A549 (cell line): ENCODE measurements around the gene RERE. TPM values are rescaled to one million over a fixed set of nuclear protein-coding genes. Genes with fewer than 3 reads are reported as not detected.

Experiments
- ATAC-seq, 2 experiments: fragments of 200-7000 bp in 1 of 2; fragments of >200 bp in 1 of 2; cut with Nextera tagmentation in 1 of 2; cut with Tn5 transposase in 1 of 2; 3 replicates each; pipeline versions ENCODE4 v1.8.0 to v1.9.1; 2018 to 2020; ENCODE audit warnings: mild to moderate bottlenecking in 1 of 2, moderate library complexity in 1 of 2
- CTCF ChIA-PET: fragments of 300-600 bp; sonication (Branson Sonifier 250); formaldehyde crosslinking; extraction: SDS; loops from one replicate; lab custom pipeline; 2021; ENCODE audit warnings: antibody characterized with exemption, inconsistent platforms; lab: Yijun Ruan, JAX
- POLR2A ChIA-PET: fragments of 350-600 bp; formaldehyde crosslinking; extraction: SDS; loops from one replicate; lab custom pipeline; 2021; ENCODE audit warnings: antibody characterized with exemption, inconsistent platforms; lab: Yijun Ruan, JAX
- DNase-seq, 2 experiments: peaks; one replicate each; pipeline versions ENCODE4 v3.0.0 to v3.0.0-alpha.2; 2011 to 2016; ENCODE audit warnings: low read depth in 1 of 2, low spot score in 1 of 2
- FAIRE-seq: peaks from 2 replicates; lab custom pipeline; 2011; peaks lifted over from hg19 to GRCh38; lab: Jason Lieb, UNC
- H3K27ac ChIP-seq, 2 experiments: fragments of >200 bp; sonication (Bioruptor Twin); formaldehyde crosslinking; 3 replicates each; pipeline ENCODE4 v1.5.1; 2016 to 2017
- H3K4me1 ChIP-seq: fragments of >200 bp; sonication (Bioruptor Twin); formaldehyde crosslinking; 3 replicates; pipeline ENCODE4 v1.6.1; 2016
- H3K4me2 ChIP-seq: fragments of >200 bp; sonication (Bioruptor Twin); formaldehyde crosslinking; 3 replicates; pipeline ENCODE4 v1.6.1; 2016
- H3K4me3 ChIP-seq: fragments of >200 bp; sonication (Bioruptor Twin); formaldehyde crosslinking; 3 replicates; pipeline ENCODE4 v1.5.1; 2016
- H3K9me3 ChIP-seq: fragments of >200 bp; sonication (Bioruptor Twin); formaldehyde crosslinking; 3 replicates; pipeline ENCODE4 v1.6.1; 2016
- BHLHE40 ChIP-seq: IDR thresholded peaks from 2 replicates; pipeline ENCODE4 v1.6.1; 2012; ENCODE audit warnings: low read depth, low read length, inconsistent platforms
- CBX8 ChIP-seq: fragments of 200-600 bp; sonication (generic); IDR thresholded peaks from 2 replicates; pipeline ENCODE4 v1.6.1; 2016
- CHD2 ChIP-seq: fragments of 150-350 bp; IDR thresholded peaks from 2 replicates; pipeline ENCODE4 v1.6.1; 2014; ENCODE audit warnings: low read length; ENCODE audit not compliant: partially characterized antibody
- EHMT2 ChIP-seq: fragments of 200-600 bp; sonication (generic); IDR thresholded peaks from 2 replicates; pipeline ENCODE4 v1.6.1; 2016; ENCODE audit warnings: antibody characterized with exemption, low read depth, mild to moderate bottlenecking, moderate library complexity
- ELK1 ChIP-seq: fragments of 150-350 bp; IDR thresholded peaks from 2 replicates; pipeline ENCODE4 v1.6.1; 2014; ENCODE audit warnings: low read depth, mild to moderate bottlenecking, low read length
- ESRRA ChIP-seq: fragments of 150-350 bp; IDR thresholded peaks from 2 replicates; pipeline ENCODE4 v1.6.1; 2014; ENCODE audit warnings: mild to moderate bottlenecking, low read length, borderline replicate concordance
- FOXS1 ChIP-seq: fragments of 250-450 bp; sonication (Bioruptor Pico); IDR thresholded peaks from 2 replicates; pipeline ENCODE4 v1.5.0; 2020; ENCODE audit warnings: mild to moderate bottlenecking, moderate library complexity
- GATA3 ChIP-seq: IDR thresholded peaks from 2 replicates; pipeline ENCODE4 v1.6.1; 2012; ENCODE audit warnings: borderline replicate concordance
- HDAC2 ChIP-seq: fragments of 200-600 bp; sonication (generic); IDR thresholded peaks from 2 replicates; pipeline ENCODE4 v1.6.1; 2016
- HOXA7 ChIP-seq: fragments of 250-450 bp; sonication (Bioruptor Pico); IDR thresholded peaks from 2 replicates; pipeline ENCODE4 v1.5.0; 2020; ENCODE audit warnings: mild to moderate bottlenecking, moderate library complexity
- HOXB5 ChIP-seq: fragments of 250-450 bp; sonication (Bioruptor Pico); IDR thresholded peaks from 2 replicates; pipeline ENCODE4 v1.5.0; 2020; ENCODE audit warnings: mild to moderate bottlenecking, moderate library complexity
- KDM5A ChIP-seq: fragments of 200-600 bp; sonication (generic); IDR thresholded peaks from 2 replicates; pipeline ENCODE4 v1.6.1; 2016; ENCODE audit warnings: antibody characterized with exemption, mild to moderate bottlenecking
- MAFK ChIP-seq: fragments of 450-650 bp; IDR thresholded peaks from 2 replicates; pipeline ENCODE4 v1.6.1; 2014; ENCODE audit not compliant: partially characterized antibody
- NR3C1 ChIP-seq: fragments of >200 bp; sonication (Bioruptor Twin); formaldehyde crosslinking; IDR thresholded peaks from 3 replicates; pipeline ENCODE4 v1.6.1; 2017
- PBX3 ChIP-seq: IDR thresholded peaks from 2 replicates; pipeline ENCODE4 v1.6.1; 2012
- POLR2AphosphoS2 ChIP-seq: conservative IDR thresholded peaks from 2 replicates; pipeline ENCODE4 v1.6.1; 2012; ENCODE audit warnings: low read length, improper control_type of control experiment, inconsistent platforms
- RARB ChIP-seq: fragments of 250-450 bp; sonication (Bioruptor Pico); IDR thresholded peaks from 2 replicates; pipeline ENCODE4 v1.8.0; 2021; ENCODE audit warnings: mild to moderate bottlenecking, moderate library complexity
- RFX5 ChIP-seq: fragments of 450-650 bp; IDR thresholded peaks from 2 replicates; pipeline ENCODE4 v1.7.1; 2014; ENCODE audit warnings: antibody characterized with exemption, mild to moderate bottlenecking, moderate library complexity
- SREBF2 ChIP-seq: fragments of 450-650 bp; IDR thresholded peaks from 2 replicates; pipeline ENCODE4 v1.6.1; 2014; ENCODE audit warnings: mild to moderate bottlenecking, moderate library complexity
- TP53 ChIP-seq: fragments of 250-450 bp; sonication (Bioruptor Pico); IDR thresholded peaks from 2 replicates; pipeline ENCODE4 v1.5.0; 2021; ENCODE audit warnings: mild to moderate bottlenecking, moderate library complexity
- ZC3H11A ChIP-seq: fragments of 450-650 bp; IDR thresholded peaks from 2 replicates; pipeline ENCODE4 v1.6.1; 2014; ENCODE audit warnings: antibody characterized with exemption, mild to moderate bottlenecking
- ZFP36 ChIP-seq: fragments of 450-650 bp; IDR thresholded peaks from 2 replicates; pipeline ENCODE4 v1.6.1; 2014; ENCODE audit warnings: borderline replicate concordance; ENCODE audit not compliant: partially characterized antibody
- ZNF302 ChIP-seq: fragments of 250-450 bp; sonication (Bioruptor Pico); IDR thresholded peaks from 2 replicates; pipeline ENCODE4 v1.9.0; 2021; ENCODE audit warnings: inconsistent platforms, mild to moderate bottlenecking, moderate library complexity
- WGBS: methylation state at CpG from one replicate; pipeline ENCODE4 v1.1.6; 2017; ENCODE audit errors: missing lambda C conversion rate; 5-methylcytosine and 5-hydroxymethylcytosine counted together
- polyA plus RNA-seq, 4 experiments: library from polyadenylated mRNA; depleted of rRNA in 3 of 4; stranded (reverse); fragments of >200 nt; fragmentation: RNase III in 1 of 4; extraction: RNeasy Plus Mini Kit Qiagen cat#74134 plus additional on column Dnase treatment in 1 of 4; gene quantifications; 2 replicates in 3 of 4; 3 replicates in 1 of 4; pipeline ENCODE4 v1.2.3, GENCODE V29; 2011 to 2017

RERE gene
- polyA plus RNA-seq, 2 of the 4 experiments (the other 2 are of a cell fraction), result 12.6 to 28.6 TPM

DNA sequence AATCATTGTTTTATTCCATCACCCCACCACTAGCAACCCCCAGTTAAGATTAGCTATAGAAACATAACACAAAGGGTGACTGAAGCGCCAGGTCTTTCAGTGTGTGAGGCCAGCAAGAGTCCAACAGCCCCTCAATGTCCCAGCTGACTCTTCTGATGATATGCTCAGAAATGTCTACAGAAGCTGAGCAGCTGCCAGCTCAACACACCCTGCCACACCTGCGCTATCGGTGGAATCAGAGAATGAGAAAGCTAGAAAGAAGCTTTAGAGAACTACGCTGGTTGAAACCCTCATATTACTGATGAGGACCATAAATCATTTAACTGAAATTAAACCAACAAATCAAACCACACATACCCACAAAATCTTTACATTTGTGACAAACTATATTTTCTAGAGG lies 383.3 kb downstream of the RERE start (continued):
- TF ChIP-seq PBX3 (no peak), MAFK (no peak), HDAC2 (no peak), ESRRA (no peak), HOXB5 (CRISPR knock-in tag) (no peak), ELK1 (no peak), HOXA7 (CRISPR knock-in tag) (no peak), EHMT2 (no peak), CHD2 (no peak)

DNA sequence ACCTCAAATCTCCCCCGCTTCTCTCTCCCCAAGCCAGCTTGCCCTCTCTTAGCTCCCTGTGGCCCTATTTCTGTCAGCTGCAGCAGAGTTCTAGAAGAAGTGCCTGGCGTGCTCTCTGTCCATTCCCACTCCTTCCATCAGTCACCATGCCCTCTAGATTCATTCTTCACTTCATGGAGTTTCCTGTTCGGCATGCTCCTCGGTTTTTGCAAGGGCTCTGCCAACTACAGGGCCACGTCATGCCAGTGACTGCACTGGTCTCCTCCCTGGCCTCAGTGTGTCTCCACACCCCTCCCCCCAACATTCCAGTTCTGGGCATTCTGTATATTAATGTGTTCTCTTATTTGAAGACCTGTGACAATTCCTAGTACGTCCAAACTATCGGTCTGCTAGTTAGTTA lies 385.7 kb downstream of the RERE start:
- no peaks in the 10 kb centered on the region for H3K4me1 ChIP-seq
- DNase-seq, result no peak
- ATAC-seq, result no peak
- H3K27ac ChIP-seq, result no peak overlapping the region
- ChIA-PET POLR2A (no interaction called here), CTCF (no interaction called here)
- H3K9me3 ChIP-seq, result no peaks in the 10 kb centered on the region
- WGBS, result 91% methylated on average over 7 of the region's 7 CpGs
- no peak overlapping the region for H3K4me2 ChIP-seq
- no peak overlapping the region for H3K4me3 ChIP-seq
- no peak for FAIRE-seq
- TF ChIP-seq CHD2 (no peak), KDM5A (no peak), TP53 (CRISPR knock-in tag) (no peak), NR3C1 (no peak), ZNF302 (CRISPR knock-in tag) (no peak), PBX3 (no peak), SREBF2 (no peak), CBX8 (no peak)

- Histone ChIP-seq H3K4me3 (no peak overlapping the region), H3K27ac (no peak overlapping the region), H3K4me1 (no peaks in the 10 kb centered on the region), H3K9me3 (no peaks in the 10 kb centered on the region), H3K4me2 (no peak overlapping the region)
- ATAC-seq (peak in 1 of 2 experiments; percentile 48; a peak in 1 of 6 replicates), FAIRE-seq (no peak), DNase-seq (no peak)
- ChIA-PET CTCF (no interaction called here), POLR2A (no interaction called here)
- 92% methylated on average over 8 of the region's 8 CpGs for WGBS
- TF ChIP-seq ZC3H11A, result no peak
- no peak for TF ChIP-seq RFX5
- TF ChIP-seq POLR2AphosphoS2, result no peak
- no peak for TF ChIP-seq BHLHE40
- TF ChIP-seq GATA3, result no peak
- no peak for TF ChIP-seq RARB (CRISPR knock-in tag)
- TF ChIP-seq ESRRA, result no peak
- no peak for TF ChIP-seq FOXS1 (CRISPR knock-in tag)
- no peak for TF ChIP-seq HOXA7 (CRISPR knock-in tag)
- TF ChIP-seq ZFP36, result no peak
Measured at GRCh38 chr1:8431019-8431418, 386.4 kb downstream of the RERE start.
